HG03175 (cell line): ENCODE measurements around the gene ESCO1.

Experiments used
- ATAC-seq: cut with Tn5 transposase; IDR thresholded peaks from one replicate; pipeline ENCODE4 v1.9.1; 2021; ENCODE audit warnings: mild to moderate bottlenecking, moderate library complexity; ENCODE audit not compliant: unreplicated experiment

ESCO1 gene

GRCh38 chr18:21496277-21496835, 104.1 kb downstream of the ESCO1 start:
- ATAC-seq: no peak

DNA sequence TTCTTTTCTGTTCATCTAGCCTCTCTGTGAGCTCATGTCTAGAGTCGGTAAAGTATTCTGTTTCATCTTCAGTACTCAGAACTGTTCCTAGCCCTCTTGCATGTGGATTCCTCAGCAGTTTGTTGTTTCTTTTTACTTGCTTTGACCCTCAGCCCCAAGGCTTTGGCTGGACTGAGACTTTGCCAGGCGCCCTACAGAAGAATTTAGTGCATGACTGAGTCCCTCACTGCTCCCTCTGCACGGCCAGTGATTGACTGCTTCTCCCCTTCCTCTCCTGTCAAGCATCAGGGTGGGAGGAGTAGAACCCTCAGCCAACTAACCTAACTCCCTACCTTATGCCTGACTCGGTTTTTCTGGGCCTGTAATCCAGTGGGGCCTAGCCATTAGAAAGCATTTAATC, 109.8 kb downstream of the ESCO1 start:
- ATAC-seq: no peak

GRCh38 chr18:21489919-21490495, 110.5 kb downstream of the ESCO1 start:
- no peak for ATAC-seq

GRCh38 chr18:21489119-21489750, 111.3 kb downstream of the ESCO1 start:
- ATAC-seq: no peak

DNA sequence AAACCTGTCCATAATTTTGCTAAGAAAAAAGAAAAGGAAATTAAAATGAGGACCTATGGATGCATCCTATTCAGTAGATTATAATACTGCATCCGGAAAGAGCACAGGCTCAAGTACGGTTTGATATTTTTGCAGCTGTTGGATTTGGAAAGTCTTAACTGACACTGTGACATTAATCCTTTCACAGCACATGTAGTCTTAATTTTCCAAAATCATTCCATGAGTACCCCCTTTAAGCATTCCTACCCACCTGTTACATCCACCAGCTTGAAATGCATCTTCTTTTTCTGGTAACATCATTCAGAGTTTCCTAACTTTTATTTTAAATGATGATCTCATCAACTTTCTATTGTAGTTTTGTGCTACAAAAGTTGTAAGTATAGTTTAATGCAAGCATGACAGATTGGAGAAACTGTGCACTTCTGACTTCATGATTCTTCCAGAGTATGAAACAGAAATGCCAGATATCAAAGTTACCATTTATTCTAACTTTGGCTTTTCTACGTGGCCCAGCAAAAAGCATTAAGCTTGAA, 113.5 kb downstream of the ESCO1 start:
- no peak for ATAC-seq

DNA sequence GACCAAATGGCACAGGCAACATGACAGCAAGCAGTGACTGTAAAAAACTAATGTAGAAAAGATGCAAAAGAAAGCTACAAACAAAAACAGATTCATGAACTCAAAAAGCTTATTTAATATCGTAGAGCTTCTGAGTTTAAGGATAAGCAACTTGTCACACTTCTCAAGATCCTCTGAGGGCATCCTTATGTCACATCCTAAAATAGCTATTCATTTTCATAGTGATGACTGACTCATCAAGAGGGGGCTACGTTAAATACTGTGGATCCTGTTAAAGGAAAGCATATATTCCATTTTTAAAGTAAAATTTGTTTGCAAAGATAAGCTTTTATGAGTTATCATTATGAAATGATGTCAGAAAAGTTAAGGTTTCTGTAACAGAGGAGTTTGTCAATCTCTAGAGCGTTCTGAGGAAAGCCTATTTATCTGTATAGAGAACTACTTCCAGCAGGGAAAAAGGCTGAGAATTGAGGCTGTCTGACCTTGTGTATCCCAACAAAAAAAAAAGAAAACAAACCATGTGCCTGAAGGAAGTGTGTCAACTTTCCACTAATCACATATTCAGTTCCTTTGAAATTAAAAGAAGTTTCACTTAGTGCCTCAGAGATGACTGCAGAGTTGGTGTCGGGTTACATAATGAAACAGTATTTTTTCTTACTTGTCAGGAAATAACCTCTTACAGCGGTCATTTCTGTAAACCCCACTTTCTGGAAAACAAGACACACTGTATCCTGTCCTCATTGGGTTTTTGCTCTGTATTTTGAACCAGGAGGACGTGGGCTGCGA, 115.5 kb downstream of the ESCO1 start:
- ATAC-seq: no peak

DNA sequence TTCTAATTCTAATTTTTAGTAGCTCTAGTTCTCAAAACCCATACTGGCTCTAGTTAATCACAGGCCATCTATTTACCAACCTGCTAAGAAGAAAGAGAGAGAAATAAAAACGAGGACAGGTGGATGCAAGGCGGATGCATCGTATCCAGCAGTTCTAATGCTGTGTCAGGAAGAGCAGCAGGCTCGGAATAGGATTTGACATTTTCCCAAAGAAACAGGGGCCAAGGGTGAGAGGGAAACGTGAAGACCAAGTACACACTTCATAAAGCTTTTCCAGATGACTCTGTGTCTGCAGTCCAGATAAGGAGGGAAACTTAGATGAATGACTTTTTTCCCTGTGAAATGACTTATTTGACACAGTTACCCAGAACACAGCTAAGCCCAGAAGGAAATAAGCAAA, 117.5 kb downstream of the ESCO1 start:
- ATAC-seq: no peak

- no peak for ATAC-seq
Measured at GRCh38 chr18:21481739-21482138, 118.8 kb downstream of the ESCO1 start.

GRCh38 chr18:21479721-21480120, 120.8 kb downstream of the ESCO1 start:
- no peak for ATAC-seq
